ENCODE data around the gene CHN2.

GRCh38 chr7:29192323-29192722, 2.3 kb upstream of the CHN2 start:
- TF ChIP-seq USF2 (CRISPR knock-in tag; IDR thresholded peaks at IDR 0.05), result no peak
- no peak for TF ChIP-seq ESRRA (CRISPR knock-in tag; IDR thresholded peaks at IDR 0.05; ENCODE audit: borderline replicate concordance)
- no peak for TF ChIP-seq CTCF (IDR thresholded peaks at IDR 0.05)
- TF ChIP-seq ATF2 (CRISPR knock-in tag; IDR thresholded peaks at IDR 0.05; ENCODE audit: borderline replicate concordance, low read depth), result no peak
- no peak for TF ChIP-seq ATF3 (CRISPR knock-in tag; conservative IDR thresholded peaks at IDR 0.05)

All from WTC11 (cell line).